Neural cell (in vitro differentiated cells): Measurements from ENCODE around the gene GNAT2. TPM values are rescaled to one million over a fixed set of nuclear protein-coding genes. Genes with fewer than 3 reads are reported as not detected.

ENCODE experiments used
- polyA plus RNA-seq: library from polyadenylated mRNA; depleted of rRNA; stranded (reverse); fragments of >200 nt; gene quantifications from 2 replicates; pipeline ENCODE4 v1.2.3, GENCODE V29; 2014
- small RNA-seq, 3 experiments: library from RNA; depleted of rRNA; stranded (forward); fragments of <200 nt; gene quantifications; one replicate each; pipeline ENCODE3, GENCODE V24; 2012

The GNAT2 gene
- polyA plus RNA-seq, 1 donor from 2014 or later: 1.5 TPM

Small RNA genes within 50 kb of the gene (small RNA-seq; reads per million reads assigned to genes)
- 14.1 to 42.0 (median 26.3) reads per million in 3 experiments for gene RNU6V

Other genes starting within 250 kb of the GNAT2 start
- 31.4 and 33.3 TPM in 2 replicates for gene SORT1, start 221.7 kb downstream of the GNAT2 start, polyA plus RNA-seq
- gene PSMA5, start 193.2 kb downstream of the GNAT2 start, polyA plus RNA-seq: 98.8 and 99.8 TPM in 2 replicates
- gene SYPL2, start 153.1 kb downstream of the GNAT2 start, polyA plus RNA-seq: not detected in 2 replicates
- gene ATXN7L2, start 135.7 kb downstream of the GNAT2 start, polyA plus RNA-seq: 14.3 and 16.9 TPM in 2 replicates
- 7.2 and 9.2 TPM in 2 replicates for gene CYB561D1, start 125.5 kb downstream of the GNAT2 start, polyA plus RNA-seq
- gene AMIGO1, start 109.9 kb downstream of the GNAT2 start, polyA plus RNA-seq: 12.0 and 12.6 TPM in 2 replicates
- 9.7 and 13.2 TPM in 2 replicates for gene GPR61, start 79.7 kb downstream of the GNAT2 start, polyA plus RNA-seq
- gene GNAI3, start 71.0 kb downstream of the GNAT2 start, polyA plus RNA-seq: 10.6 and 10.9 TPM in 2 replicates
- gene AMPD2, start 221 bp upstream of the GNAT2 start, polyA plus RNA-seq: 104 and 111 TPM in 2 replicates
- 0.06 and 0.71 TPM in 2 replicates for gene GSTM4, start 36.5 kb upstream of the GNAT2 start, polyA plus RNA-seq
- gene GSTM2, start 48.4 kb upstream of the GNAT2 start, polyA plus RNA-seq: 6.8 and 10.2 TPM in 2 replicates
- not detected in 2 replicates for gene GSTM1, start 68.2 kb upstream of the GNAT2 start, polyA plus RNA-seq
- gene GSTM5, start 92.6 kb upstream of the GNAT2 start, polyA plus RNA-seq: not detected in 2 replicates
- gene GSTM3, start 121.4 kb upstream of the GNAT2 start, polyA plus RNA-seq: 150 and 195 TPM in 2 replicates
- not detected in 2 replicates for gene EPS8L3, start 144.3 kb upstream of the GNAT2 start, polyA plus RNA-seq